ENCODE measurements around the gene PCDHB1.

DNA sequence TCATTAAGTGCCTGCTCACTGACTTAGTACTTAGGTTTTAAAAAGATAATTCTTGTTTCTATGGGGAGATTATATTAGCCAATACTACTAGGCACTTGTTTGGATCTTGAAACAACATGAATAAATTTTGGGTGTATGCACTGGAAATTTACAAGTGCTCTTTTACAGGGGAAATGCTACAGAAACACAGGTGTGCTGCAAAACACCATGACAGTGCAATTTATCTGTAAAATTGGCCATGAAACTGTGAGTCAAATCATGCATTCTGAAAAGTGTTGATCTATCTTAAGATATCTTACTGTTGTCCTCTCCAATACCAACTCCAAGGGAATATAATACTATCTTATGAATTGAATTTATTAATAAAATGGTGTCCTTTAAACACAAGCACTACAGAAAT, 12.1 kb upstream of the PCDHB1 start:
- no peak for TF ChIP-seq ZNF274 (IDR thresholded peaks at IDR 0.05; ENCODE audit: low read depth, low read length)
- no peak for TF ChIP-seq SUZ12 (IDR thresholded peaks at IDR 0.05; ENCODE audit: extremely low read depth, insufficient read depth, insufficient read length)
- TF ChIP-seq YY1 (IDR thresholded peaks at IDR 0.05; ENCODE audit: insufficient read depth, insufficient read length), result no peak
